Right lung (tissue), 5 donors: ENCODE measurements around the gene BORCS5. TPM values are rescaled to one million over a fixed set of nuclear protein-coding genes. Genes with fewer than 3 reads are reported as not detected.

Experiments used
- DNase-seq, 2 donors: peaks; one replicate each; pipeline ENCODE4 v3.0.0-alpha.2; 2013
- polyA plus RNA-seq, 5 donors: library from polyadenylated mRNA; unstranded; fragments of 120-200 nt; gene quantifications; one replicate each; pipeline versions ENCODE4 v1.2.1 to v1.2.3, GENCODE V29; 2013; ENCODE audit warnings: inconsistent platforms in 1 of 5, low replicate concordance in 1 of 5; ENCODE audit not compliant: insufficient read length in 5 of 5, insufficient read depth in 1 of 5

Gene BORCS5
- polyA plus RNA-seq, 5 donors = 7.1 to 8.8 (median 8.3) TPM

DNA sequence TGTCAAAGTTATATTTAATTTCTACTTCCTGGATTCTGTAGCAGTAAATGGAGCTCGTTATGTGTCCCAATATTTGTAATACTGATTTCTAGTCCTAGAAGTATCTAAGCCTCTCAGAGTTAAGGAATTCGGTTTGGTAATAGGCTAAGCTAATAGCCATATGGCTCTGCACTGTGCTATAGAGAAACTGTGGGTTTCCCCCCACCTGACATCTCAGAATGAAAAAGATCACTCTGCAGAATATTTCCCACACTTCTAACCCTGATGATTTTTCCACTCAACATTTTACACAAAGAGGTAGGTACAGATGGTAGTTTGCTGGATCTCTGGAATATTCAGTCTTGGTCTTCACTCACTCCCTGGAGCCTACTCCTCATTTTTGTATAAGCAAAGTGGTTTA lies 71.2 kb downstream of the BORCS5 start:
- no peak for DNase-seq

DNA sequence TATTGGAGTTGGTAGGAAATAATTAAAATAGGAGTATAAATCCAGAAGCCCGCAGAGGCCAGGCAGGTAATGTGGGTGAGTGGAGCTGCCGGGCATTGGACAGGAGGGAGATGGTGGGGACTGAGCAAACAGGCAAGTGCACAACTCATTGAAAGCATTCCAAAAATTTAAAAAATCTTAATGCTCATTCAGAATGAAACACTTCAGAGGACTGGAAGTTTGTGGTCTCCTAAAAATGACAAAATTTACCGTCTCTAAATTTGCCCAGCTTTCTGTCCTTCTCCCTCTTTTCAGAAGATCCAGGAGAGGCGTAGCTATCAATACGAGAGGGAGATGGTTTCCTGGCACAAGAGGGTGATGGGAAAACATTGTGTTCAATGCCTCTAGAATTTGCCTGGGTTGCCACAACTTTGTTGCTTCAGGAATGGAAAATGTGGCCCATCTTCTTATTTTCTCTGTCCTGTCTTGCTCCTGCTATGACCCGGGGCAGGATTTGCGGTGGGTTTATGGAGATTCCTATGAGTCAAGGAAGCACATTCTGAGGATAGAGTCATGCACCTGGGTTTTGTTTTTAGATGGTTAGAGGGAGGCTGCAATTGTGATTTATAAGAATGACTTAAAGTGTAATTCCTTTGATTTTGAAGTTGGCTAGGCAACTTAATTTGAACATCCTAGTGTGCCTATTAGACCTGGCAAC lies 72.2 kb downstream of the BORCS5 start:
- DNase-seq = no peak

DNA sequence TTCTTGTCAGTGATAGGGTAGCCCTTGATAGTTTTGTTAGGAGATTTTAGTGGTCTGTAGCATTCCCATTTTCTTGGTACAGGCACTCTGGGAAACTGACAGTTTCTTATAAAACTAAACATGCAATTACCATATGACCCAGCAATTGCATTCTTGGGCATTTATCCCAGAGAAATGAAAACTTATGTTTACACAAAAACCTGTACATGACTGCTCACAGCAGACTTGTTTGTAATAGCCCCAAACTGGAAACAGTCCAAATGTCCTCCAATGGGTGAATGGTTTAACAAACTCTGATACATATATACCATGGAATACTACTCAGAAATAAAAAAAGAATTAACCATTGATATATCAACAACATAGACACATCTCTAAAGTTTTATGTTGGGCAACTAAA lies 75.5 kb downstream of the BORCS5 start:
- peak; percentile 82 to 85 for DNase-seq

DNA sequence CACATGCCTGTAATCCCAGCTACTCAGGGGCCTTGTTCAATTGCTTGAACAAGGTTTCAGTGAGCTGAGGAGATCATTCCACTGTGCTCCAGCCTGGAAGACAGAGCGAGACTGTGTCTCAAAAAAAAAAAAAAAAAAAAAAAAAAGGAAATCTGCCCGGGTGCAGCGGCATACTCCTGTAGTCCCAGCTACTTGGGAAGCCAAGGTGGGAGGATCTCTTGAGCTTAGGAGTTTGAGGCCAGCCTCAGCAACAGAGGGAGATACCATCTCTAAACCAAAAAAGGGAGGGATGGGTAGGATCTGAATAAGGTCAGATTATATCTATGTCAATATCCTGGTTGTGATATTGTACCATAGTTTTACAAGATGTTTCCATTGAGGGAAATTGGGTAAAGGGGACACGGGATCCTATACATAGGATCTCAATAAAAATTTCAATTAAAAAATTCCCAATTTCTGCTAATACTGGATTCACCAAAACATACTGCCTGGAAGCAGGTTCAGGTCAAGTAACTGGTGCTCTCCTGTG lies 76.4 kb downstream of the BORCS5 start:
- no peak for DNase-seq

GRCh38 chr12:12436831-12437345 lies 80.0 kb downstream of the BORCS5 start:
- DNase-seq = no peak

DNA sequence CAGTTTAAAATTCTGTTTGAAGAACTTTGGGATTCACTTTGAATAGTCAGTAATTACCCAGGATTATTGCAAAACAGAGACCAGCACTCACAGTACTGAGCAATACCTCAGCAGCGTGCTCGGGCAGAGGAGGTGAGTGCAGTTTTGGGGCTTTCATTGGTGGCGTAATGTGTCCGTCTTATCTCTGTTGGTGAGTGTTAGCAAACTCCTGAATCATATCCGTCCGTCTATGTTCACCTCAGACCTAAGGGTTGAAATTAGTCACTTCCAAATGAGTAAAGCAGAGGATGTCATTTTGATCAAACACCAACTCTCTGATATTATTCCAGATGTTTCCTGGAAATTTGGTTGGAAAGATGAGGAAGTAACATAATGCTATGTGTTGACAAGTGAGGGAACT lies 82.8 kb downstream of the BORCS5 start:
- DNase-seq = no peak

DNA sequence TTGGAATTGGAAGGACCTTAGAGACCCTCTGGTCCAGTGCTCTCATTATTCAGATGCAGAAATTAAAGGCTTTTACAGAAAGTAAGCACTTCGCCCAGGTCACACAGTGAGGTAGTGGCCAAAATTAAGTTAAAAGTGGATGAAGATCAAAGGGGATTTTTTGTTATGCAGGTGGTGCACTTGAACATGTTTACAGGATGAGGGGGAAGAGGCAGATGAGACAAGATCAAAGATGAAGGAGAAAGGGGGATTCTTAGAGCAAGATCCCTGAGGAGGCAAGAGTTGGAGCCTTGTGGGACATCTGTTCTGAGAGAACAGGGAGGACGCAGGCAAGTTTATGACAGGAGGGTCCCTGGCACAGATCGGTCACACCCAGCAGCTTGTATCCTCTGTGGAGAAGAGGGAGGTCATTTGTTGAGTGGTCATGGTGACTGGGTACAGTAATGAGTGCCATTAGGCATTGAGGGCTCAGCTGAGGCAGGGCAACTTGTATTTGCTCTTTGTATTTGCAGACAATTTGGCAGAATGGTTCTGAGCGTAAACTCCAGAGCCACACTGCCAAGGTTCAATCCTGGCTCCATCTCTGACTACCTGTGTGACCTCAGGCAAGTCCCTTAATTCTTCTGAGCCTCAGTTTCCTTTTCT lies 84.0 kb downstream of the BORCS5 start:
- no peak for DNase-seq

- no peak for DNase-seq
Observed at GRCh38 chr12:12441429-12441807, 84.5 kb downstream of the BORCS5 start.

DNA sequence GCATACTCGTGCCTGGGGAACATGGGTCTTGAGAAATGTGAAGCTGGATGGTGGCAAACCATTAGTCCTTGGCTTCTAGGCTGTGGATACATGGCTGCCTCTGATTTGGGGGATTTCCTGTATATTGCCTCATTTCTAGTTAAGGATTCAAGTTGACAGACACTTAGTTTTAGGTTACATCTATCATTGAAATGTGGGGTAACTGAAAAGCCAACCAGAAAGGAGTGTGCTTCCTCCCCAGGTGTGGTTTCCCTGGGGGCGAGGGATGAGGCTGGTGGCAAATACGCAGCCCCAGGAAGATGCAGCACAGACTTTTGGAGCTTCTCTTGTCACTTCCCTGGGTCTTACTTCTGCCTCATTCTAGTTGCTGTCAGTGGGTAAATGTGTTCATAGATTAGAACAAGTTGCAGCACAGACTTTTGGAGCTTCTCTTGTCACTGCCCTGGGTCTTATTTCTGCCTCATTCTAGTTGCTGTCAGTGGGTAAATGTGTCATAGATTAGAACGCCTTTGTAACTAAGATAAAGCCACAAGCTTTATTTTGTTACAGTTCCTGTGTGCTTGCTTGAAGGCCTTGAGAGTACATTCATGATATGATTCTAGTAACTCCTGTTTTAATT lies 85.1 kb downstream of the BORCS5 start:
- no peak for DNase-seq

GRCh38 chr12:12442548-12443071 lies 85.7 kb downstream of the BORCS5 start:
- no peak for DNase-seq

- DNase-seq = no peak
Observed at GRCh38 chr12:12443431-12443878, 86.6 kb downstream of the BORCS5 start.

GRCh38 chr12:12445165-12445881 lies 88.4 kb downstream of the BORCS5 start:
- DNase-seq = no peak

- DNase-seq = no peak
Observed at GRCh38 chr12:12445882-12446181, 89.0 kb downstream of the BORCS5 start.

DNA sequence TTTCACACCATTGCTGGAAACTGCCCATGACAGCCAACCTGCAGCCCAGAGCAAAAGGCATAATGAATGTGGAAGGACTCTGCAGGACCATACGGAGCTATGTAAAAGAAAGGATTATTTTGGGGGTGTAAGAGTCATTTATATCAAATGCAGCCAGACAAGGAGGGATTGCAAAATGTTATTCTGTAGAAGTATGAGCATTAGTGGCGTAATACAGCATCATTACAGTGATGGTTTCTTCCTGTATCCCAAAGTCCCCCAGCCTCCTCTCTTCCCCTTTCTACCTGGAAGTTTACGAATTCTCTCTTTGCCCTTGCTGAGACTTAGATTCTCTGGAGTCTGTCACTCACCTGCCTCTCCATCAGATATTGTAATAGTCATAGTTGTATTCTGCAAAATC lies 89.9 kb downstream of the BORCS5 start:
- no peak for DNase-seq

DNA sequence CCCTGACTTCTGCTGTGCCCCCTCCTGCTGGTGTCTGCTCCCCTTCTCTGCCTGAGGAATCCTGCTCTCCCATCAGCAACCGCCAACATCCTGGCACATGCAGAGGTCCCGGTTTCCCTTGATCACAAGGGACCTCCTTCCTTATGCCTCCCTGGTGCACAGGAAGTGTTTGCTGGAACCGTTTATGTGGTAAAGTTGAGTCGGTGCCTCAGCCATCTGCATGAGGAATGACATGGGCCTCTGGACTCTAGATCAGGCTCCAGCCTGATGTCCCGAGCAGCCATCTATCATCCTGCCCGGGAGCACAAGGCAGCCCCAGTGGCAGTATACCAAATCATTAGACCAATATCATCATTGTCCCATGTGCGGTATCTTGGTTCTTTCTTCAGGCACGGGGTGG lies 90.4 kb downstream of the BORCS5 start:
- no peak for DNase-seq

GRCh38 chr12:12447837-12448236 lies 91.0 kb downstream of the BORCS5 start:
- no peak for DNase-seq

DNA sequence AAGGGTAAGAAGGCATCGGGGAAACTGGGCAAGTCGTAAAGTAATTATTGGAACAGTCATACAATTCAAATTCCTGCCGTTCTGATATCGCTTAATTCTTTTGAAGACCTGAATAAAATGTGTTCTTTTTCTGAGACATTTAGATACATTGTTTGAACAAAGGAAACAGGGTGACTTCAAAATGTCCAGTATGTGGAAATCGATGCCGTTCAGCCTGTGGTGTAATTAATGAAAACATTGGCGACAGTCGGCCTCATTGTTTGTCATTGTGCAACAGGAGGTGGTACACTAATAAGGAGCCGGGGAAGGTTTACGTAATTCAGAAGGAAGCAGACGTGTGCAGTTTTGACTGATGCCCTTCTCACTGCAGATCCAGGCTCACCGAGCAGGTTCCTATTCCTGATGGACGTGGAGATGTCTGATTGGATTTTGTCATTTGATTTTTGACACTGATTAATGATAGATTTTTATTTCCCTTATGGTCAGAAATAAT lies 92.7 kb downstream of the BORCS5 start:
- no peak for DNase-seq

GRCh38 chr12:12450043-12450471 lies 93.2 kb downstream of the BORCS5 start:
- DNase-seq = no peak

DNA sequence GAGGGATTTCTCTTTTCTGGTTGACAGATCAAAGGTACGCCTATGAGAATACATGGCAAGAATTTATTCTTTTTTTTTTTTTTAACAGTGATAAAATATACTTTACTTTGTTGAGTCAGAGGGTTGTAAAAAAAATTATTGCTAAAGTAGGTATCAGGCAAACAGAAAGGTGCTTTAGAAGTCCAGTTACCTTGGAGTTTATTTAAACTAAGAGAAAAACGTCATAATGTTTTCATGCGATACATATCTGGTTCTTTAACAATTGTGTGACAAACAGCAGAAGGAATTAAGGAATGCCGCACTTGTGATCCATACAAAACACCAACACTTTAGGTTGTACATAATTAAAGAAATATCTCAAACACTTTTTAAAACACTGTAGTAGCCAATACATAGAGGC lies 94.2 kb downstream of the BORCS5 start:
- no peak for DNase-seq

DNA sequence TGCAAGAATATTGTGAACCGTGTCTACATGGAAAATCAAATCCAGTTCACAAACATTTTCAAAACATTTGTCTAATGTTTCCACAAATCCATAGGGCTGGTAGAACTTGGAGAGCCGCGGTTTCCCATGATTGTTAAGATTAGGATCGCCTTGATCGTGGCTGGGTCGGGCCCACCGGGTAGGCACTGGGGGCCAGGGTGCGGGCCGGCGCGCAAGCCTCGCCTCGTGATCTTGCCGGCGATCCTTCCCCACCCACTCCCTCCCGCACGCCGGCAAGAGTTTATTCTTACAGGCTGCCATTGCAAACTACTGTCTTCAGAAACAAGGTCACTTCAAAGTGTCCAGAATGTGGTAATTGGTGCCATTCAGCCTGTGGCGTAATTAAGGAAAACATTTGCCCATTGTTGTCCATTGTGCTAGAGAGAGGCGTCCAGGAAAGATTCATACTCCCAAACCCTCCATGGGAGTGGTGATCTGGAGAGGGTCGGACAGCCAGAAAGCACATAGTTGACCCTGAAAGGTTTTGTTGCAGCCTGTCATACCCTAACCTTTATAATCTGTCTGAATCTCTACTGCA lies 95.5 kb downstream of the BORCS5 start:
- DNase-seq = no peak

- DNase-seq = no peak
Observed at GRCh38 chr12:12453635-12454034, 96.8 kb downstream of the BORCS5 start.
